Muscle of leg (tissue), 11 donors: ENCODE measurements around the gene SMIM44. TPM values are rescaled to one million over a fixed set of nuclear protein-coding genes. Genes with fewer than 3 reads are reported as not detected.

ENCODE experiments used
- DNase-seq: peaks from one replicate; pipeline ENCODE4 v3.0.0; 2013
- H3K27ac ChIP-seq: one replicate; pipeline ENCODE4 v1.5.1; 2013; ENCODE audit warnings: mild to moderate bottlenecking, low read length, control low read depth
- H3K27me3 ChIP-seq: one replicate; pipeline ENCODE4 v1.6.1; 2013; ENCODE audit warnings: low read length; ENCODE audit not compliant: control insufficient read depth, insufficient read depth
- H3K36me3 ChIP-seq: one replicate; pipeline ENCODE4 v1.6.1; 2013; ENCODE audit warnings: low read length; ENCODE audit not compliant: control insufficient read depth, insufficient read depth
- H3K4me1 ChIP-seq: one replicate; pipeline ENCODE4 v1.6.1; 2013; ENCODE audit warnings: low read length; ENCODE audit not compliant: control insufficient read depth, insufficient read depth
- H3K4me3 ChIP-seq: one replicate; pipeline ENCODE4 v1.5.1; 2013; ENCODE audit warnings: low read length, control low read depth
- H3K9me3 ChIP-seq: replicated peaks from 2 replicates; pipeline ENCODE4 v1.6.1; 2013; ENCODE audit warnings: low read depth, low read length; ENCODE audit not compliant: control insufficient read depth
- WGBS: methylation state at CpG from one replicate; pipeline ENCODE4 v1.1.5; 2013; ENCODE audit warnings: missing lambda C conversion rate; ENCODE audit not compliant: insufficient coverage; 5-methylcytosine and 5-hydroxymethylcytosine counted together
- polyA plus RNA-seq, 8 donors: library from polyadenylated mRNA; unstranded; fragments of 120-200 nt; gene quantifications; one replicate each; pipeline versions ENCODE4 v1.2.1 to v1.2.3, GENCODE V29; 2013; ENCODE audit warnings: inconsistent platforms in 1 of 8, low replicate concordance in 1 of 8; ENCODE audit not compliant: insufficient read length in 8 of 8, insufficient read depth in 1 of 8
- total RNA-seq: library from RNA; stranded (reverse); fragments of 120-200 nt; gene quantifications from one replicate; pipeline ENCODE4 v1.2.4, GENCODE V29; 2013

SMIM44 gene
- total and polyA plus RNA-seq, 9 donors = not detected

- Histone ChIP-seq H3K9me3 (no peaks in the 10 kb centered on the region), H3K27me3 (no peaks in the 10 kb centered on the region), H3K27ac (no peak overlapping the region), H3K4me3 (no peak overlapping the region), H3K4me1 (peaks cover 14% of the 10 kb centered on the region), H3K36me3 (peaks cover 48% of the 10 kb centered on the region)
- 80% methylated on average over 9 of the region's 10 CpGs for WGBS
- DNase-seq = no peak
Measured at GRCh38 chr19:3518255-3518654, 35.0 kb upstream of the SMIM44 start.

DNA sequence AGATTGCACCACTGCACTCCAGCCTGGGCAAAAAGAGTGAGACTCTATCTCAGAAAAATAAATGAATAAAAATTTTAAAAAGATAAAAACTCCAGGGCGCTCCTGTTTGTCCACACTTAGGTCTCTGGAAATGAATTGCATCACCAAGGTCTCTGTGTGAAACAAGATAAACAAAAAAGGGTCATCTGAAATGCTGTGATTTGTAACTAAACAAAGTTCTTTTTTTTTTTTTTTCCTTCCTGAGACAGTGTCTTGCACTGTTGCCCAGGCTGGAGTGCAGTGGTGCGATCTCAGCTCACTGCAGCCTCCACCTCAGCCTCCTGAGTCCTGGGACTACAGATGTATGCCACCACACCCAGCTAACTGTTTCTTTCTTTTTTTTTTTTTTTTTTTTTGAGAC lies 34.4 kb upstream of the SMIM44 start:
- 43% methylated on average over 1 of the region's 2 CpGs for WGBS
- Histone ChIP-seq H3K9me3 (no peaks in the 10 kb centered on the region), H3K36me3 (peaks cover 49% of the 10 kb centered on the region), H3K27ac (no peak overlapping the region), H3K27me3 (no peaks in the 10 kb centered on the region), H3K4me1 (peaks cover 14% of the 10 kb centered on the region), H3K4me3 (no peak overlapping the region)
- no peak for DNase-seq

DNA sequence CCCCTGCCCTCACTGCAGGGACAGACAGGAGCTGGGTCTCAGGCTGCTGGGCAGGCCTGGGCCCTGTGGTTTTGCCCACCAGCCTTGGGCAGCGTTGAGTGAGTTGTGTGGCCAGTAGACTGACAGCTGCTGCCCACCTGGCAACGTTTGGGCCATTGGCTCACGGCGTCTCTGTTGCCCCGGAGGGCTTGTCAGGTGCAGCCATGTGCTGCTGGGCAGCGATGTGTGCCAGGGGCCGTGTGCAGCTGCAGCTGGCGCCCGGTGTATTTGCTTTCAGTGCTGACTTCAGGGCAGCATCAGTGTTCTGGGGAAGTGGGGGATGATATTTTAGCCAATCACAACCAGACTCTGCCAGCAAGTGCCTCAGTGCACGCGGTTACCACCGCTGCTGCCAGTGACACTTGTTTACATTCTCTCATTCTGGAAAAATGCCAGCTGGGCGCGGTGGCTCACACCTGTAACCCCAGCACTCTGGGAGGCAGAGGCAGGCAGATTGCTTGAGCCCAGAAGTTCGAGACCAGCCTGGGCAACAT lies 33.5 kb upstream of the SMIM44 start:
- 70% methylated on average over 12 of the region's 15 CpGs for WGBS
- peaks cover 45% of the 10 kb centered on the region for H3K36me3 ChIP-seq
- no peak overlapping the region for H3K4me3 ChIP-seq
- no peaks in the 10 kb centered on the region for H3K27me3 ChIP-seq
- no peak overlapping the region for H3K27ac ChIP-seq
- DNase-seq = peak; percentile 45
- H3K4me1 ChIP-seq = peaks cover 14% of the 10 kb centered on the region
- H3K9me3 ChIP-seq = no peaks in the 10 kb centered on the region

- Histone ChIP-seq H3K9me3 (no peaks in the 10 kb centered on the region), H3K4me3 (no peak overlapping the region), H3K27ac (no peak overlapping the region), H3K4me1 (peaks cover 14% of the 10 kb centered on the region), H3K27me3 (no peaks in the 10 kb centered on the region), H3K36me3 (peaks cover 51% of the 10 kb centered on the region)
- 51% methylated on average over 8 of the region's 15 CpGs for WGBS
- no peak for DNase-seq
Measured at GRCh38 chr19:3515891-3516422, 32.7 kb upstream of the SMIM44 start.

GRCh38 chr19:3514930-3515329 lies 31.7 kb upstream of the SMIM44 start:
- Histone ChIP-seq H3K36me3 (peaks cover 52% of the 10 kb centered on the region), H3K4me1 (peaks cover 14% of the 10 kb centered on the region)
- no peak for DNase-seq

GRCh38 chr19:3513229-3514140 lies 30.2 kb upstream of the SMIM44 start:
- Histone ChIP-seq H3K4me3 (no peak overlapping the region), H3K27me3 (no peaks in the 10 kb centered on the region), H3K4me1 (peaks cover 18% of the 10 kb centered on the region), H3K27ac (no peak overlapping the region), H3K36me3 (peaks cover 48% of the 10 kb centered on the region), H3K9me3 (no peaks in the 10 kb centered on the region)
- WGBS = 71% methylated on average over 18 of the region's 23 CpGs
- no peak for DNase-seq

More at GRCh38 chr19:3514930-3515329, 31.7 kb upstream of the SMIM44 start:
- no peak overlapping the region for H3K27ac ChIP-seq
- no peaks in the 10 kb centered on the region for H3K9me3 ChIP-seq
- H3K4me3 ChIP-seq = no peak overlapping the region
- 82% methylated on average over 12 of the region's 12 CpGs for WGBS
- no peaks in the 10 kb centered on the region for H3K27me3 ChIP-seq

- Histone ChIP-seq H3K27ac (no peak overlapping the region), H3K36me3 (peaks cover 46% of the 10 kb centered on the region), H3K4me1 (peaks cover 22% of the 10 kb centered on the region), H3K4me3 (no peak overlapping the region), H3K27me3 (no peaks in the 10 kb centered on the region), H3K9me3 (no peaks in the 10 kb centered on the region)
- no peak for DNase-seq
- 90% methylated on average over 10 of the region's 17 CpGs for WGBS
Measured at GRCh38 chr19:3512562-3513228, 29.5 kb upstream of the SMIM44 start.

DNA sequence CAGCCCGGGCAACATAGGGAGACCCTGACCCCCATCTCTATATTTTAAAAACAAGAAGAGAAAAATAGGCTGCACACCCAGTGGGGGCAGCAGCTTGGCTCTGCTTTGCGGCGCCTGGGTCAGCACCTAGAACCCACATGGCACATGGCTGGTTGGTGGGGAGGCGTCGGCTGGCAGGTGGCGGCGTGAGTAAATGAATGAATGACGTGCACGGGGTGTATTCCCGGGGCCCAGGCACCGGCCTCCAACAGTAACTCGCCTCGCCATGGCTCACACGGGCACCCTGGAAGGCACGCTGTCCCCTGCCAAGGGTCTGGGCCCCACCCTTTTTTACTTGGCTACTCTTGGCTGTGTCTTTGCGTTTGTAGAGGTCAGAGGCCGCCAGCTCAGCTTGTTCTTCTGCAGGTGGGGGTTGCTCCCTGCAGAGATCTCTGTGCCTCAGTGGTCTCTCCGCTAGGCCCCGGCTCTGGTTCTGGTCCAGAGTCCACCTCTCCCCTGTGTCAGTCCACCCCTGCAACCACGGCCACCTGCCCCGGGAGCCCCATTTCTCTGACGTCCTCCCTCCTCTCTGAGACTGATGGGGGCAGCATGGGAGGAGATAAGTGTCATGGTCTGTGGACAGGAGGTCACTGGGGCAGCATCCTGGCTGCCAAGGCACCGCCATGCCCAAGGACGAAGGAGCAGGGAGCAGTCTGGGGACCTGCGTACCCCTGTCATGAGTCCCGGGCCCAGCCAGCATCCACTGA lies 28.4 kb upstream of the SMIM44 start:
- H3K27me3 ChIP-seq = no peaks in the 10 kb centered on the region
- H3K9me3 ChIP-seq = no peaks in the 10 kb centered on the region
- peaks cover 46% of the 10 kb centered on the region for H3K36me3 ChIP-seq
- H3K4me1 ChIP-seq = peaks cover 26% of the 10 kb centered on the region
- no peak overlapping the region for H3K27ac ChIP-seq
- DNase-seq = no peak
- 90% methylated on average over 17 of the region's 26 CpGs for WGBS
- no peak overlapping the region for H3K4me3 ChIP-seq

DNA sequence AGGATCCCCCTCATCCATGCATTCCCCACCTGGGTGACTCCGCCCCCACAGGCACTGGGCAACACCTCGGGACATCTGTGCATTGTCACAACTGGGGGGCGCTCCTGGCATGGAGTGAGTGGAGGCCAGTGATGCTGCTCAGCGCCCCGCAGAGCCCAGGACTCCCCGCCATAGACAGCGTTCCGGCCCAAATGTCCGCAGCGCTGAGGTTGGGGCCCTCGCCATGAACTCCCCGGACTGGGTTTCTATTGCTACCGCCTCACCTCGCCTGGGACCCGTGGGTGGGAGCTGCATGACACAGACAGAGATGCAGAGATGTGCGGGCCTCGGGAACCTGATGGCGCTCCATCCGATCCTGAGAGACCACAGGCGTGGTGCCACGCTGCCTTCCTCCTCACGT lies 27.5 kb upstream of the SMIM44 start:
- Histone ChIP-seq H3K4me3 (no peak overlapping the region), H3K27ac (no peak overlapping the region), H3K4me1 (peaks cover 16% of the 10 kb centered on the region), H3K9me3 (no peaks in the 10 kb centered on the region), H3K27me3 (no peaks in the 10 kb centered on the region), H3K36me3 (peaks cover 42% of the 10 kb centered on the region)
- WGBS = 85% methylated on average over 20 of the region's 22 CpGs
- no peak for DNase-seq
